ENCODE results near the gene HSF2.

HSF2 gene

DNA sequence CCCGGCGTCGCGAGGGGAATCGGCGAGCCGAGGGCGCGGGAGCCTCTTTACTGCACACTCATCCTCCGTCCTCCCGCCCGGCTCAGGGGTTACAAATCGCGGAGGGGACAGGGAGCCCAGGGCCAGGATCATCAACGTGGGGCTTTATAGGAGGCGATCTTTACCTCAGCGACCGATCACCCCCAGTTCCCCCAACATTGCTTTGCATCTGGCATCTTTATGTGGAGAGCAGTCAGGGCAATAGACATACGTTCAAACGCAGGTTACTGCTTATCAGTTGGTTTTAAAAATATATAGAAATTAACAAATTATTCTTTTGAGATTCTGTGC lies 634 bp downstream of the HSF2 start:
- DNase-seq (ENCODE audit: low read depth), result no peak

- DNase-seq (ENCODE audit: low read depth), result no peak
Observed at GRCh38 chr6:122400462-122401089, 1.1 kb downstream of the HSF2 start.

DNA sequence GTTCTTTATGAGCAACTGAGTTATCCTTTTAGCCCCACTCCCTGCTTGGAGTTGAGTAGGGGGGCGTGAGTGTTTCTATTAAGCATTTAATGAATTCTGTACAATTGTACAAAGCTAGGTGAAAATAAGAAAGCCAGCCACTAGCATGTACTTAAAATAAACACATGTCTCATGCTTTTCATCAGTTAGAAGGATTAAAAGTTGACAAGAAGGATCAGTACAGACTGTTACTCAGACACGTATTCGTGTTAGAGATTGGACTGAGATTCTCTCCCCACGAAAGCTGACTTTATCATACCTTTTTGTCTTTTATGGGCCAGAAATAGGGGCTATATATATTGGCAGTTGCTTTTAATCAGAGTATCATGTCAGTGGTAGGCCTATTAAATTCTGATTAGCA lies 1.7 kb downstream of the HSF2 start:
- DNase-seq (ENCODE audit: low read depth), result no peak

DNA sequence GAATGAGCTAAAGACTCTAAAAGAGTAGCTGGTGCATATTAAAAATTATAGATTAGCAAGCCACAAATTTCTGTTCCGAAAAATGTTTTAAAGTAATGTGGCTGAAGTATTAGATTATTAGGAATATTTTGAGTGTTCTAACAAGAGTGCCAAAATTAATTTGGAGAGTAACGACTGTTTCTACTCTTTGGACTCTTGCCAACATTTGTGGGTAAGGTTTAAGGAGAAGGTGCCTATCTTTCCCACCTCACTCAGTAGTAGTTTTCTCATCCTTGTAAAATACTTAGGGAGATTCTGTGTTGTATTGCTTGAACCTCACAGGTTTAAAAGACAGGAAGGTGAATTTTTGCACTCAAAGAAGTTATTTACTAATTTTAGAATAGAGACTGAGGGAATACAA lies 5.0 kb downstream of the HSF2 start:
- no peak for DNase-seq (ENCODE audit: low read depth)

- DNase-seq (ENCODE audit: low read depth), result no peak
Observed at GRCh38 chr6:122405417-122405816, 6.0 kb downstream of the HSF2 start.

- DNase-seq (ENCODE audit: low read depth), result no peak
Observed at GRCh38 chr6:122406187-122406586, 6.7 kb downstream of the HSF2 start.

- DNase-seq (ENCODE audit: low read depth), result no peak
Observed at GRCh38 chr6:122407712-122408111, 8.3 kb downstream of the HSF2 start.

DNA sequence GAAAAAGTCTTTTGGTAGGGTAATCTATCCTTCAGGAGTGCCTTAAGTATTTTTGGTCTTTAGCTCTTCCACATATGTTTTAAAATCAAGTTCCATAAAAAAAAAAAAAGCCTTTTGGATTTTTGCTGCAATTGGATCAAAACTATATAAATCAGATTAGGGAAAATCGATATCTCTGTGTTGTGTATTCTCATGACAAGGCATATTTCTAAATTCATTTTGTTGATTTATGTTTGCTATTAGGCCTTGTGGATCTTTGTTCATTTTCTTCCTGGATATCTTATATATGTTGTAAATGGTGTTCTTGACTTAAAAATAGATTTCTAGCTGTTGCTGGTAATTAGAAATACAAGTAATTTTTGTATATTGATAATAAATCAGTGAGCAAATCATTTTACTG lies 8.8 kb downstream of the HSF2 start:
- DNase-seq (ENCODE audit: low read depth), result no peak

DNA sequence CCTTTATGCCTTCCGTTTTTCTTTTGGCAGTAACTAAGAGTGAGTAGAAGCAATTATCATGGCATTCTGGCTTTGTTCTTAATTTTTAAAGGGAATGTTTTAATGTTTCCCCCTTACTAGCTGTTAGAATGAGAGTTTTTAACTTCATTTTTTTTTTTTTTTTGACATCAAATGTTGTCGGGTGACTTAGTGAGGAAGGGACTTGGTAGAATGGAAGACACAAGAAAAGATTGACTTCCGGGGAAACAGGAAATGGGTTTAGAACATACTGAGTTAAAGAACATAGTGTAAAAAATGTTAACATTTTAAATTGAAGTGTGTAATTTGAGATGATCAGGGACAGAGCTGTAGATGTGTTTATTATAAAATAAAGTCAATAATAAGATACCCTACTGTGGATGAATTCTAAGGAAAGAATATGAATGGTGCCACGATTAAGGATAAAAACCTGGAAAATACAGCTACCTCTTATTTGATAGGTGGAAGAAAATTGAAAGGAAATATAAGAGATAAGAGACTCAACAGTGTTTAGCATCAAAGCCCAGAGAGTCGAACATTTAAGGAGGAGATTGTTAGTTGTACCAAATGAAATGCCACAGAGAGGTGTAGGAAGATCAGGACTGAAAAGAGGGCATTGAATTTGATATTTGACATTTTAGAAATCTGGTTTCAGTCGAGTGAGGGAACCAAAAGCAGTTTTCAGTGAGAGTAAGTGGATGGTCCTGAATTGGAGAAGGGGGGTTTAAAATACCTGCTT lies 9.4 kb downstream of the HSF2 start:
- DNase-seq (ENCODE audit: low read depth), result no peak

GRCh38 chr6:122412001-122412400 lies 12.5 kb downstream of the HSF2 start:
- DNase-seq (ENCODE audit: low read depth), result no peak

DNA sequence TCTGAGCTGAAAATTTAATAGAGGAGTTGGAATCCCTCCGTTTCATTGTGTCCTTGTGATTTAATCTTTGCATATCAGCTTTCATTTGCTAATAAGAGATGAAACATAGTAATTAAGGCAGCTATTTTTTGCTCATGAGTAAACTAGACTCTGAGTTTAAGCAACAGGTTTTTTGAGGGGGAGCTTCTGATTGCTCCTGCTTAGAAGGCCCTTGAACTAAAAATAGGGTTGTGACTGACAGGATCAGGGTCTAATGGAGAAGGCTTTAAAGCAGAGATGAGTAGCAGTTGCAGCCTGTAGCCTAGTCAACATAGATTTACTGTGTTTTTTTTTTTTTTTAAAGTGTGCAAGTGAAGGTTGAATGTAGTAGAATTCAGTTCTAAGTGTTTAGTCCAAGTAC lies 17.4 kb downstream of the HSF2 start:
- no peak for DNase-seq (ENCODE audit: low read depth)

DNA sequence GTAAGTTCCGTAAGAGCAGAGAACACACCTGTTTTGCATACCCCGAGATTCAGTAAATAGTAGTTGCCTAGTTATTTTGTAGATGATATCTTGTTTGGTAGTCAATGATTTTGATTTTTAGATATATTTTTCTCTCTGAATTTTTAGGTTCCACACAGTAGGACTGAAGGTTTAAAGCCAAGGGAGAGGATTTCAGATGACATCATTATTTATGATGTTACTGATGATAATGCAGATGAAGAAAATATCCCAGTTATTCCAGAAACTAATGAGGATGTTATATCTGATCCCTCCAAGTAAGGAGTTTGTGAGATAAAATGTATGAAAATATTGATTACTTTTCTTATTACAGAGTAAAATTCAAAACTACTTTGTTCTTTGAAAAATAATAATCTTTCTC lies 22.6 kb downstream of the HSF2 start:
- no peak for DNase-seq (ENCODE audit: low read depth)

- DNase-seq (ENCODE audit: low read depth), result no peak
Observed at GRCh38 chr6:122422614-122423267, 23.3 kb downstream of the HSF2 start.

DNA sequence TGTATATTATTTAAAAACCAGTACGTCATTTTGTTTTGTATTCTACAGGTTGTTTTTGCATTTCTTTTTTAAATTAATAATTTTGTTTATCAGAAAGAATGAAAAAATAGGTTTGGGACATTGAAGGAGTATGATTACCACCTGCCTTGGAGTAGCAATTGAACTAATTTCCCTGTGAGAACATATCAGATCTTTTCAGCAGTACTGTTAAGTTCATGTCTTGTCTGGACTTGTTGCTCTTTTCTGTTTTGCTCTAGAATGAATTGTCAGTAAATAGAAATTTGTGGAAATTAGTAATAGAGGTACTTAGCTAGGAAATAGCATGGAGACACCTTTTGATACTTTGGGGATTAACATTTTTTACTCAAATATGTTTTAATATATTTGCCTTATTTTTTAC lies 24.3 kb downstream of the HSF2 start:
- DNase-seq (ENCODE audit: low read depth), result no peak

DNA sequence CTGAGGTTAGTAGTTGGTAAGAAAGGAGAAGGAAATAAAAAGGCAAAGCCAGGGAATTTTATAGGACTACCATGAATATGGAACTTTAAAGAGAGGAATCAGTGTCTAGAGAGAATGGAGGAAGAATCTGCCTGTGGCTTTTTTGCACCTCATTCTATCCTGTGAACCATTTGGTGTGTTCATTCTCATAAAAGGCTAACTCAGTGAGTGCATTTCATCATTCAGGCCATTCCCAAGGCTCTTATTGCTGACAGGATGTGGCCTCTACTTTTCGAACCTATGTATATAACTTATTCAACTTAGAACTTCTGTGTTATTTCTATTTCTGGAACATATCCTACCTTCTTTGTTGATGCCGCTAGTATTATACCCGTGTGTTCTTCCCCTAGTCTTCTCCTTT lies 27.1 kb downstream of the HSF2 start:
- no peak for DNase-seq (ENCODE audit: low read depth)

DNA sequence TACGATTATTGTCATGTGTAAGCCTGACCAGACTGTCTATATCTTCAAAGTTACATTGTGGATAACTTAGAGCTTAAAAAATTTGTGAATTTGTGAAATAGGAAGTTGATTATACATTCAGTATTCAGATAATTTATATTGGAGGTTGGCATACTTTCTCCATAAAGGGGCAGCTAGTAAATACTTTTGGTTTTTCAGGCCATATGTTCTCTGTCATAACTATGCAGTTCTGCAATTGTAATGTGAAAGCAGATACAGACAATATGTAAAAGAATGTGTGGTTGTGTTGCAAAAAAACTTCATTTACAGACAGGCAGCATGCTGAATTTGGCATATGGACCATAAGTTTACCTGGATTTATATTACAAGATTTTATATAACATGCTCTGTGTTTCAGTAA lies 29.3 kb downstream of the HSF2 start:
- no peak for DNase-seq (ENCODE audit: low read depth)

DNA sequence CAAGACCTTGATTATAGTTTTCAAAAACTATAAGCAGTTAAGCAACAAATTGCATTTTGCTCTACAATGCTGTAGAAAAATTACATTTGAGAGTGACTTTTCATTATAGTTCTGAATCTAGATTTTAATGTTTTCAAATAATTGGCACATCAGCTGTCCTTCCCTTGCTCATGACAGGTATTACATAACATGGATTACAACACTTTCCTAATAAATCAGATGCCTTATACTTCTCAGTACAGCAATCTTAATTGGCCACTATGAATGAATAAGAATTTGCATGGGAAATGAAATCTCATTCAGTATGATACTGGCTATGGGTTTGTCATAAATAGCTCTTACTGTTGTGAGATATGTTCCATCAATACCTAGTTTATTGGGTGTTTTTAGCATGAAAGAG lies 29.9 kb downstream of the HSF2 start:
- no peak for DNase-seq (ENCODE audit: low read depth)

GRCh38 chr6:122431780-122432179 lies 32.3 kb downstream of the HSF2 start:
- DNase-seq (ENCODE audit: low read depth), result no peak

GRCh38 chr6:122432816-122433215 lies 33.4 kb downstream of the HSF2 start:
- no peak for DNase-seq (ENCODE audit: low read depth)

- DNase-seq (ENCODE audit: low read depth), result no peak
Observed at GRCh38 chr6:122438975-122439374, 39.5 kb downstream of the HSF2 start.

DNA sequence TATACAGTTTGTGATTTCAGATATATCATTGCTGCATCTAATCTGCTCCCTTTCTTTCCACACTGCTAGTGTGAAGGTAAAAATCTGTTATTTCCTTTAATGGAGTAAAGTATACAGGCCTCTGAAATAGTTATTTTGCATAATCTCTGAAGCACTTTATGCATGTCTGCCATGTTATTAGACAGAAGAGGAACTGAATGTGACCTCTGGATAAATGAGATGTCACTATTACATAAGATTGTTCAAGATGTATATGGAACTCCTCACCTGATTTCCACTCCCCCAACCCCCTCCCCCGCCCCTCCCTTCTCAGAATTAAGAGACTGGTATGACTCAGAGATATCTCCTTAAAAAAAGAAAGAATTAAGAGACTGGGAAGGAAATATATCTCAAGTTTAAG lies 45.8 kb downstream of the HSF2 start:
- DNase-seq (ENCODE audit: low read depth), result no peak

- DNase-seq (ENCODE audit: low read depth), result no peak
Observed at GRCh38 chr6:122449069-122449468, 49.6 kb downstream of the HSF2 start.

DNA sequence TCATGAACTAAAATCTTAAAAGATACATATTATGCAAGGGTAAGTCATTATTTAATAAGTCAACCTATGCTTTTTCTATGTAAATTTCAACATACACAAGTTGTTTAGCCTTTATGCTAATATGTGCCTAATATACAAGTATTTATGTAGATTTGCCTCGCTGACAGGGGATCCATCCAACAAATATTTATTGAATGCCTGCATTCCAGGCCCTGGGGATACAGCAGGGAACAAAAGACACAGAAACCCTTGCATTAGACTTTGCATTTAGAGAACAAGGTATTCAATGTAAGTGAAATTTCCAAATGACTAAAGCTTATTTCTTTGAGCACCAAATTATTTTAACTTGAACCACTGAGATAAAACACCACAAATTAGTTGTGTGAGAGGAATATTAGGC lies 53.1 kb downstream of the HSF2 start:
- no peak for DNase-seq (ENCODE audit: low read depth)

- no peak for DNase-seq (ENCODE audit: low read depth)
Observed at GRCh38 chr6:122454673-122455072, 55.2 kb downstream of the HSF2 start.
